ENCODE data around the gene C3orf80. TPM values are rescaled to one million over a fixed set of nuclear protein-coding genes. Genes with fewer than 3 reads are reported as not detected.
A peak's percentile ranks its signal among the peaks of the same experiment; 100 is the strongest.

The C3orf80 gene
- polyA plus RNA-seq, 1 of the 3 experiments (the other 2 are of a cell fraction): not detected

- Histone ChIP-seq H3K4me1 (ENCODE audit: control insufficient read depth in 1 of 2, insufficient read depth in 2 of 2, low read depth in 1 of 2, low read length in 1 of 2) (peaks cover 0 to 19% of the 10 kb centered on the region in 2 experiments; a peak in 3 of 4 replicates), H3K4me3 (ENCODE audit: low read depth in 2 of 2, low read length in 1 of 2) (no peak overlapping the region), H3K4me2 (no peak overlapping the region), H3K9me2 (no peaks in the 10 kb centered on the region), H4K20me1 (ENCODE audit: insufficient read depth) (no peaks in the 10 kb centered on the region), H3K9ac (no peak overlapping the region), H3K27ac (ENCODE audit: low read depth in 2 of 2, low read length in 1 of 2) (no peak overlapping the region), H3F3A (replicated peaks; ENCODE audit: insufficient read depth) (peaks cover 4% of the 10 kb centered on the region), H3K79me2 (ENCODE audit: insufficient read depth) (no peaks in the 10 kb centered on the region), H3K27me3 (ENCODE audit: insufficient read depth) (no peaks in the 10 kb centered on the region), H2AFZ (ENCODE audit: low read depth) (no peak overlapping the region), H3K36me3 (replicated peaks in 1 of 2; ENCODE audit: control insufficient read depth in 1 of 2, insufficient read depth in 2 of 2, low read length in 1 of 2) (no peaks in the 10 kb centered on the region), H3K9me3 (no peaks in the 10 kb centered on the region)
- POLR2A ChIA-PET: no interaction called here
- no peak for TF ChIP-seq TAF1 (IDR thresholded peaks at IDR 0.05; ENCODE audit: borderline replicate concordance, low read depth, low read length)
- TF ChIP-seq EZH2phosphoT487 (IDR thresholded peaks at IDR 0.05; ENCODE audit: borderline replicate concordance, low read depth): no peak
- TF ChIP-seq, protein P1, sequence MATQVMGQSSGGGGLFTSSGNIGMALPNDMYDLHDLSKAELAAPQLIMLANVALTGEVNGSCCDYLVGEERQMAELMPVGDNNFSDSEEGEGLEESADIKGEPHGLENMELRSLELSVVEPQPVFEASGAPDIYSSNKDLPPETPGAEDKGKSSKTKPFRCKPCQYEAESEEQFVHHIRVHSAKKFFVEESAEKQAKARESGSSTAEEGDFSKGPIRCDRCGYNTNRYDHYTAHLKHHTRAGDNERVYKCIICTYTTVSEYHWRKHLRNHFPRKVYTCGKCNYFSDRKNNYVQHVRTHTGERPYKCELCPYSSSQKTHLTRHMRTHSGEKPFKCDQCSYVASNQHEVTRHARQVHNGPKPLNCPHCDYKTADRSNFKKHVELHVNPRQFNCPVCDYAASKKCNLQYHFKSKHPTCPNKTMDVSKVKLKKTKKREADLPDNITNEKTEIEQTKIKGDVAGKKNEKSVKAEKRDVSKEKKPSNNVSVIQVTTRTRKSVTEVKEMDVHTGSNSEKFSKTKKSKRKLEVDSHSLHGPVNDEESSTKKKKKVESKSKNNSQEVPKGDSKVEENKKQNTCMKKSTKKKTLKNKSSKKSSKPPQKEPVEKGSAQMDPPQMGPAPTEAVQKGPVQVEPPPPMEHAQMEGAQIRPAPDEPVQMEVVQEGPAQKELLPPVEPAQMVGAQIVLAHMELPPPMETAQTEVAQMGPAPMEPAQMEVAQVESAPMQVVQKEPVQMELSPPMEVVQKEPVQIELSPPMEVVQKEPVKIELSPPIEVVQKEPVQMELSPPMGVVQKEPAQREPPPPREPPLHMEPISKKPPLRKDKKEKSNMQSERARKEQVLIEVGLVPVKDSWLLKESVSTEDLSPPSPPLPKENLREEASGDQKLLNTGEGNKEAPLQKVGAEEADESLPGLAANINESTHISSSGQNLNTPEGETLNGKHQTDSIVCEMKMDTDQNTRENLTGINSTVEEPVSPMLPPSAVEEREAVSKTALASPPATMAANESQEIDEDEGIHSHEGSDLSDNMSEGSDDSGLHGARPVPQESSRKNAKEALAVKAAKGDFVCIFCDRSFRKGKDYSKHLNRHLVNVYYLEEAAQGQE (IDR thresholded peaks at IDR 0.05; ENCODE audit: low read depth, low read length): no peak
- TF ChIP-seq RAD21 (IDR thresholded peaks at IDR 0.05; ENCODE audit: low read length): no peak
- TF ChIP-seq GATA2 (CRISPR knock-in tag; IDR thresholded peaks at IDR 0.05): no peak
- CTCF ChIA-PET: interaction anchor here (0.8 to 1.7 kb wide), 2 partner anchors 31 kb away, joined by 3 to 5 read pairs; no protein-coding TSS in a partner anchor
- peak; percentile 17 for DNase-seq
- 81% methylated on average over 11 of the region's 11 CpGs for WGBS (ENCODE audit: low lambda C conversion rate)
These were observed 44.5 kb upstream of the C3orf80 start for GRCh38 chr3:160180581-160181216.

- Histone ChIP-seq H3K36me3 (replicated peaks in 1 of 2; ENCODE audit: control insufficient read depth in 1 of 2, insufficient read depth in 2 of 2, low read length in 1 of 2) (no peaks in the 10 kb centered on the region), H3K9me2 (no peaks in the 10 kb centered on the region), H3K27me3 (ENCODE audit: insufficient read depth) (no peaks in the 10 kb centered on the region), H3K4me2 (no peak overlapping the region), H3K4me1 (ENCODE audit: control insufficient read depth in 1 of 2, insufficient read depth in 2 of 2, low read depth in 1 of 2, low read length in 1 of 2) (peaks cover 0 to 19% of the 10 kb centered on the region in 2 experiments; a peak in 3 of 4 replicates), H4K20me1 (ENCODE audit: insufficient read depth) (no peaks in the 10 kb centered on the region), H3K79me2 (ENCODE audit: insufficient read depth) (no peaks in the 10 kb centered on the region), H3K9me3 (no peaks in the 10 kb centered on the region), H3K4me3 (ENCODE audit: low read depth in 2 of 2, low read length in 1 of 2) (no peak overlapping the region), H3K27ac (ENCODE audit: low read depth in 2 of 2, low read length in 1 of 2) (peak overlapping the region in 1 of 2 experiments; percentile 53; a peak in 2 of 4 replicates), H2AFZ (ENCODE audit: low read depth) (peak overlapping the region; percentile 63; the same call in 1 of the 2 replicates), H3K9ac (no peak overlapping the region), H3F3A (replicated peaks; ENCODE audit: insufficient read depth) (peaks cover 4% of the 10 kb centered on the region)
- ChIA-PET CTCF (no interaction called here), POLR2A (no interaction called here)
- DNase-seq: peak; percentile 10
- TF ChIP-seq FOSL2 (IDR thresholded peaks at IDR 0.05; ENCODE audit: borderline replicate concordance, low read depth): no peak
- 0 out of 2 replicates have a peak, but pooled peaks have one; percentile 5 for TF ChIP-seq TCF12 (IDR thresholded peaks at IDR 0.05)
- TF ChIP-seq POLR2AphosphoS5 (IDR thresholded peaks at IDR 0.05; ENCODE audit: low read depth, low read length): no peak
- TF ChIP-seq GABPA (IDR thresholded peaks at IDR 0.05; ENCODE audit: low read depth): no peak
- no peak for TF ChIP-seq EP300 (IDR thresholded peaks at IDR 0.05; ENCODE audit: borderline replicate concordance in 1 of 2, low read depth in 1 of 2, low read length in 1 of 2)
- TF ChIP-seq, protein P2, sequence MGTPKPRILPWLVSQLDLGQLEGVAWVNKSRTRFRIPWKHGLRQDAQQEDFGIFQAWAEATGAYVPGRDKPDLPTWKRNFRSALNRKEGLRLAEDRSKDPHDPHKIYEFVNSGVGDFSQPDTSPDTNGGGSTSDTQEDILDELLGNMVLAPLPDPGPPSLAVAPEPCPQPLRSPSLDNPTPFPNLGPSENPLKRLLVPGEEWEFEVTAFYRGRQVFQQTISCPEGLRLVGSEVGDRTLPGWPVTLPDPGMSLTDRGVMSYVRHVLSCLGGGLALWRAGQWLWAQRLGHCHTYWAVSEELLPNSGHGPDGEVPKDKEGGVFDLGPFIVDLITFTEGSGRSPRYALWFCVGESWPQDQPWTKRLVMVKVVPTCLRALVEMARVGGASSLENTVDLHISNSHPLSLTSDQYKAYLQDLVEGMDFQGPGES (IDR thresholded peaks at IDR 0.05; ENCODE audit: low read depth, low read length): no peak
- 61% methylated on average over 4 of the region's 4 CpGs for WGBS (ENCODE audit: low lambda C conversion rate)
These were observed 41.7 kb upstream of the C3orf80 start for GRCh38 chr3:160183345-160184076.

Data from SK-N-SH (cell line).